Thoracic aorta (tissue), 2 donors: Measurements from ENCODE around the gene ZNF189. TPM values are rescaled to one million over a fixed set of nuclear protein-coding genes. Genes with fewer than 3 reads are reported as not detected.

Experiments
- ATAC-seq: fragments of 150-250 bp; one replicate; pipeline ENCODE4 v1.8.0; 2017; ENCODE audit warnings: low read depth; ENCODE audit not compliant: insufficient number of reproducible peaks, low FRiP score
- DNase-seq: peaks from one replicate; pipeline ENCODE4 v3.0.0-alpha.2; 2020; ENCODE audit warnings: low spot score
- H3K27ac ChIP-seq, 2 donors: fragments of 200-600 bp; sonication (generic); 1 replicate in 1 of 2; 2 replicates in 1 of 2; pipeline ENCODE4 v1.5.1; 2016; ENCODE audit warnings: mild to moderate bottlenecking in 2 of 2, moderate library complexity in 2 of 2
- H3K27me3 ChIP-seq: fragments of 200-600 bp; sonication (generic); replicated peaks from 2 replicates; pipeline ENCODE4 v1.6.0; 2016; ENCODE audit warnings: mild to moderate bottlenecking; ENCODE audit not compliant: insufficient read depth
- H3K36me3 ChIP-seq: fragments of 200-600 bp; sonication (generic); one replicate; pipeline ENCODE4 v1.5.1; 2016
- H3K4me1 ChIP-seq, 2 donors: fragments of 200-600 bp; sonication (generic); 1 replicate in 1 of 2; 2 replicates in 1 of 2; pipeline versions ENCODE4 v1.5.1 to v1.6.0; 2016; ENCODE audit warnings: low read depth in 2 of 2, mild to moderate bottlenecking in 1 of 2; ENCODE audit not compliant: control insufficient read depth in 1 of 2
- H3K4me3 ChIP-seq: fragments of 200-600 bp; sonication (generic); 2 replicates; pipeline ENCODE4 v1.5.1; 2016; ENCODE audit warnings: mild to moderate bottlenecking
- H3K9me3 ChIP-seq: fragments of 200-600 bp; sonication (generic); 2 replicates; pipeline ENCODE4 v1.5.1; 2016
- total RNA-seq, 2 donors: library from RNA; depleted of rRNA; stranded (reverse); fragments of >200 nt; gene quantifications; one replicate each; pipeline versions ENCODE4 v1.1.0 to v1.2.3, GENCODE V29; 2016
- TF ChIP-seq, protein P1 (sequence below): fragments of 200-600 bp; sonication (generic); IDR thresholded peaks from one replicate; pipeline ENCODE4 v1.5.1; 2019; ENCODE audit warnings: antibody characterized with exemption

Gene ZNF189
- total RNA-seq, 2 donors from 2014 or later: 20.4 to 28.2 TPM

DNA sequence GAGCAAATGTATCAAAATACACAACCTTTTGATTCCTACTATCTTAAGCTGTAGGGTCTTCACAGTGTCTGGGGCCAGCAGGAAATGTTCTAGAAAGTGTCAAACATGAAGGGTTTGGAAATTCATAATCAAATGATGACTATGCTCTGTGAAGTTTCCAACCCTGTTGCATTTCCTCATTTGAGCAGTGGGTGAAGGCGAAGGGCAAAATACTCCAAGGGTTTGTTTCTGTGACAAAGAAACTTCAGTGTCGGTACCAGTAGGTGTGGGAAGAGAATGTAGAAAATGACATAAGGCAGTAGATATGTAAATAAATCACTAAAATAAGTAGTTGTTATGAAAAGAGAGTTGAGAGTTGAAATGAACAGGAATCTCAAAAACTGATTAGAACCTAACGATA is 36.3 kb downstream of the ZNF189 start:
- Histone ChIP-seq H3K27me3 (no peaks in the 10 kb centered on the region), H3K36me3 (no peaks in the 10 kb centered on the region), H3K4me3 (no peak overlapping the region), H3K27ac (no peak overlapping the region), H3K9me3 (no peaks in the 10 kb centered on the region), H3K4me1 (no peaks in the 10 kb centered on the region)
- TF ChIP-seq, protein P1, sequence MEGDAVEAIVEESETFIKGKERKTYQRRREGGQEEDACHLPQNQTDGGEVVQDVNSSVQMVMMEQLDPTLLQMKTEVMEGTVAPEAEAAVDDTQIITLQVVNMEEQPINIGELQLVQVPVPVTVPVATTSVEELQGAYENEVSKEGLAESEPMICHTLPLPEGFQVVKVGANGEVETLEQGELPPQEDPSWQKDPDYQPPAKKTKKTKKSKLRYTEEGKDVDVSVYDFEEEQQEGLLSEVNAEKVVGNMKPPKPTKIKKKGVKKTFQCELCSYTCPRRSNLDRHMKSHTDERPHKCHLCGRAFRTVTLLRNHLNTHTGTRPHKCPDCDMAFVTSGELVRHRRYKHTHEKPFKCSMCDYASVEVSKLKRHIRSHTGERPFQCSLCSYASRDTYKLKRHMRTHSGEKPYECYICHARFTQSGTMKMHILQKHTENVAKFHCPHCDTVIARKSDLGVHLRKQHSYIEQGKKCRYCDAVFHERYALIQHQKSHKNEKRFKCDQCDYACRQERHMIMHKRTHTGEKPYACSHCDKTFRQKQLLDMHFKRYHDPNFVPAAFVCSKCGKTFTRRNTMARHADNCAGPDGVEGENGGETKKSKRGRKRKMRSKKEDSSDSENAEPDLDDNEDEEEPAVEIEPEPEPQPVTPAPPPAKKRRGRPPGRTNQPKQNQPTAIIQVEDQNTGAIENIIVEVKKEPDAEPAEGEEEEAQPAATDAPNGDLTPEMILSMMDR: no peak
- ATAC-seq (no peak), DNase-seq (no peak)

DNA sequence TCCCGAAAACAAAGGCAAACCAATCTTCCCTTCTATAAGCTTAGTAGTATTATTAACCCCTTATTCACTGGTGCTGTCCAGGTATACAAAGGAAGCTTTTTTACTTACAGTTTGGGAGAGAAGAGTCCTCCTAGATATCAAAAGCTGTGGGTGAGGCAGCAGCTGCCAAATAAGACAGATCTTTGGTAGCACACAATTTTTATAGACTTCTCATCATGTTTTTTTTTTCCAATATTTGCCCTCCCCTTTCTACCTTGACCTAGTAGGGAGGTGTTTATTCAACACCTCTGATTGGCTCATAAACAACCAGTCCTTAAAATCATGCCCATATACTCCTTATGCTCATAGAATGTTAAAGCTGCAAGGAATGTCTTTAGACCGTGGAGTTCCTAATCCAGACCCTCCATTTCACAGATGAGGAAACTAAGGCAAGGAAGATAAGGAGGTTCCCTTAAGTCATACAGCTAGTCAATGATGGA is 37.0 kb downstream of the ZNF189 start, which contains the start of gene ALDOB:
Gene ALDOB, minus strand, starts transcription at position 174 of the 479 bp plus-strand sequence. CDS start 4,887 bp downstream, outside the sequence.
- ATAC-seq: no peak
- Histone ChIP-seq H3K9me3 (no peaks in the 10 kb centered on the region), H3K27me3 (no peaks in the 10 kb centered on the region), H3K36me3 (no peaks in the 10 kb centered on the region), H3K4me1 (no peaks in the 10 kb centered on the region), H3K4me3 (no peak within 1 kb of the TSS), H3K27ac (no peak within 1 kb of the TSS)
- TF ChIP-seq, protein P1: no peak
- no peak for DNase-seq

DNA sequence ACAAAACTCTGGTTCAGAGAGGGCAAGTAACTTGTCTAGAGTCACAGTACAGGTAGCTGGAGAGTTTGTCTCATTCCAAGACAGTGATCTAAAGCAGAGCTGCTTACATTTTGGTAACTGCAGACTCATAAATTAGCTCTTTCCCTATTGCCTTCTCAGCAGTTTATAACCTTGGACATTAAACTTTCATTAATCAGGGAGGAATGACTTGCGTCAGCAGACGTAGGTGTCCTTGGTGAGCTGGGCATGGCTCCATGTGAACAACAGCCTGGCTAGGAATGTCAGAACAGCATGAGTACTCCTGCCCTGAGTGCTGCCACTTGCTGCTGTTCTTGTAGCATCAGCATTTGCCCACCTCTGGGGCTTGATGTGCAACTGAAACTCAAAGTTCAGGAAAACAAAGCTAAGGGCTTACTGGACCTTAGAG is 39.2 kb downstream of the ZNF189 start:
- H3K27me3 ChIP-seq: no peaks in the 10 kb centered on the region
- no peaks in the 10 kb centered on the region for H3K36me3 ChIP-seq
- ATAC-seq (no peak), DNase-seq (no peak)
- H3K4me3 ChIP-seq: no peak overlapping the region
- TF ChIP-seq, protein P1: no peak
- H3K9me3 ChIP-seq: no peaks in the 10 kb centered on the region
- no peaks in the 10 kb centered on the region for H3K4me1 ChIP-seq
- H3K27ac ChIP-seq: no peak overlapping the region

DNA sequence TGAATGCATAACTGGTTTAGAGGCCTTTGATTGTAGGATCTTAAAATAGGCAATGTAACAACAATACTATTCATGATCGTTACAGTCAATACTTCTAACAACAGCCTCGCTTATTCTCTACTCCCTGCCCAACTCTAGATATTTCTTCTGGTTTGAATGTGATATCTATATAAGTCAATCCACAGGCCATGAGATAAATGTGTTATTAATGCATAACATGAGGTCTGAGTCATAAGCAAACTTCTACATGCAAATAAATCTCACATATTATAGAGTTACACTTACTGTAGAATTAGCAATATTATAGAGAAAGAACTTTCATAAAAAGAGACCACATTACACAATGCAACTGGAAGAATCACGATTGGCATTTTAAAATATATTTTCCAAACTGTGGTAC is 39.9 kb downstream of the ZNF189 start:
- no peak overlapping the region for H3K4me3 ChIP-seq
- no peaks in the 10 kb centered on the region for H3K4me1 ChIP-seq
- H3K27ac ChIP-seq: no peak overlapping the region
- H3K9me3 ChIP-seq: no peaks in the 10 kb centered on the region
- DNase-seq (no peak), ATAC-seq (no peak)
- no peaks in the 10 kb centered on the region for H3K27me3 ChIP-seq
- TF ChIP-seq, protein P1: no peak
- H3K36me3 ChIP-seq: no peaks in the 10 kb centered on the region

DNA sequence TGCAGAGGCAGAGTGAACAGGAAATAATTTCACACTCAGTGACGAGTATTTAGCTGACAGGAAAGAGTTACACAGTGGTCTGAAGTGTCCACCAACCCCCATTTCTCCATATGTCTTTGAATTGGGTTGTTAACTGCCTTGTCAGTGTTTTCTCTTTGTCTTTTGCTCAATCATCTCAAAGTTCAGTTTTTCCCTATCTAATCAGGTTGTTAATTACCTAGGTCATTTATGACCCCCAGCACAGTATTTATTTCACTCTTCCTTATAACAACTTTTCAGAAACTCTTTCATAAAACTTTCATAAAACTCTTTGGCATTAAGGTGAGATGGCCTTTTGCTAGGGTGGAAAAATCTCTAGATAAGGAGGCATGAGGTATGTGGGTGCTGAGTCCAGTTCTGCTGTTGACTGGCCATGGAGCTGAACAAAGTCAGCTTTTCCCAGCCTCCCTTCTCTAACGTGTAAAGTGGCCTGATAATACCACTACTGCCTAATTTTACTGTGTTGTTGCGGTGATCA is 42.1 kb downstream of the ZNF189 start:
- no peaks in the 10 kb centered on the region for H3K36me3 ChIP-seq
- no peaks in the 10 kb centered on the region for H3K4me1 ChIP-seq
- H3K9me3 ChIP-seq: no peaks in the 10 kb centered on the region
- H3K4me3 ChIP-seq: no peak overlapping the region
- DNase-seq (no peak), ATAC-seq (no peak)
- no peaks in the 10 kb centered on the region for H3K27me3 ChIP-seq
- H3K27ac ChIP-seq: no peak overlapping the region
- TF ChIP-seq, protein P1: no peak
